VCaP (cell line): ENCODE results near the gene CEP41.

Experiments
- H3K27ac ChIP-seq: fragments of 450-650 bp; 2 replicates; pipeline ENCODE4 v1.5.1; 2017
- CTCF ChIP-seq: fragments of 450-650 bp; conservative IDR thresholded peaks from 2 replicates; pipeline ENCODE4 v1.5.1; 2017; ENCODE audit warnings: mild to moderate bottlenecking, moderate library complexity

Gene CEP41

GRCh38 chr7:130387306-130387627, 53.5 kb downstream of the CEP41 start:
- no peak overlapping the region for H3K27ac ChIP-seq
- TF ChIP-seq CTCF = no peak

- TF ChIP-seq CTCF = no peak
- H3K27ac ChIP-seq = no peak overlapping the region
Observed at GRCh38 chr7:130386876-130387275, 53.9 kb downstream of the CEP41 start.

DNA sequence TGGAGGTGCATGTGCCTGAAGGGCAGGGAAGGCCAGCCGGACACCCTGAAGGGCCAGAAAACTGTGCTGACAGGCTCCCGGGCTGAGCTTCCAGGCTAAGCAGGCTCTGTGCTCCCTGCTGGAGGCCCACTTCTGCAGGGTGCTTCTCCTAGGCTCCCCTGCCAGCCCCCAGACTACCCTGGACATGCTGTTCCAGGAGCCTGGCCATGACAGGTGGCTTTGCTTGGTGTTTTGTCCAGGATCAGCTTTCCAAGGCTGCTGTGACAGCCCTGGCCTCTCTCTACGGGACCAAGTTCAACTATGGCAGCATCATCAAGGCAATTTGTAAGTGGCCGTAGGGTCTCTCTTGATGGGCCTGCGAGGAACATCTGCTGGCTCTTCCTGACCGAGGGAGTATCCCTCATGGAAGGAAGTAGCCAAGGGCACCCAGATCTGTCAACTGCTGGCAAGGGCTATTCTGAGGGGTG, 55.2 kb downstream of the CEP41 start:
- TF ChIP-seq CTCF = no peak
- no peak overlapping the region for H3K27ac ChIP-seq

- TF ChIP-seq CTCF = no peak
- no peak overlapping the region for H3K27ac ChIP-seq
Observed at GRCh38 chr7:130384841-130385599, 55.8 kb downstream of the CEP41 start.

- TF ChIP-seq CTCF = no peak
Observed at GRCh38 chr7:130384371-130384801, 56.4 kb downstream of the CEP41 start.

DNA sequence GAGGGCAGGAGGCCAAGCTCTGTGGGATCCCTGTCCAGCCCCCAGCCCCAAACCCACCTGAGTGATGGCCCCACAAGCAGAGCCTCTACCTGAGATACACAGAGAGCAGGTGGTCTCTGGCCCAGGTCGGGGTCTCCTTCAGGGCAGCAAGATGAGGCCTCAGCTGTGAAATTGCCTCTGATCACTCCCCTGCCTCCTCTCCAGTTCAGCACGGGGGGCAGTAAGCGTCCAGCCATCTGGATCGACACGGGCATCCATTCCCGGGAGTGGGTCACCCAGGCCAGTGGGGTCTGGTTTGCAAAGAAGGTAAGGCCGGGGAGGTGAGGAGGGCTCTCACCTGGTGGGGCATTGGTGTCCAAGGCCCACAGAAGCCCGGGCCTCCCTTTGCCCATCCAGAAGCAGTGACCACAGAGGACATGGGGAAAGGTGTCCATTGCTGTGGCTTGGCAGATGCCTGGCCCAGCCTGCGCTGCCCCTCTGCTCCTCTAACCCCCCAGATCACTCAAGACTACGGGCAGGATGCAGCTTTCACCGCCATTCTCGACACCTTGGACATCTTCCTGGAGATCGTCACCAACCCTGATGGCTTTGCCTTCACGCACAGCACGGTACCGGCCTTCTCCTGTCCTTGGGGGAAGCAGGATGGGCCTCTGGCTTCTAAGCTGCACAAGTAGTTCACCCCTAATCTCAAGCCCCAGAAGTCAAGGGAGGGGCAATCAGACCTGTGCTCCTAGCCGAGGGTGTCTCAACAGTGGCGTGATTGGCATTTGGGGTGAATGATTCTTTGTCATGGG, 57.4 kb downstream of the CEP41 start:
- no peak overlapping the region for H3K27ac ChIP-seq
- no peak for TF ChIP-seq CTCF

More at GRCh38 chr7:130384371-130384801, 56.4 kb downstream of the CEP41 start:
- H3K27ac ChIP-seq = no peak overlapping the region

DNA sequence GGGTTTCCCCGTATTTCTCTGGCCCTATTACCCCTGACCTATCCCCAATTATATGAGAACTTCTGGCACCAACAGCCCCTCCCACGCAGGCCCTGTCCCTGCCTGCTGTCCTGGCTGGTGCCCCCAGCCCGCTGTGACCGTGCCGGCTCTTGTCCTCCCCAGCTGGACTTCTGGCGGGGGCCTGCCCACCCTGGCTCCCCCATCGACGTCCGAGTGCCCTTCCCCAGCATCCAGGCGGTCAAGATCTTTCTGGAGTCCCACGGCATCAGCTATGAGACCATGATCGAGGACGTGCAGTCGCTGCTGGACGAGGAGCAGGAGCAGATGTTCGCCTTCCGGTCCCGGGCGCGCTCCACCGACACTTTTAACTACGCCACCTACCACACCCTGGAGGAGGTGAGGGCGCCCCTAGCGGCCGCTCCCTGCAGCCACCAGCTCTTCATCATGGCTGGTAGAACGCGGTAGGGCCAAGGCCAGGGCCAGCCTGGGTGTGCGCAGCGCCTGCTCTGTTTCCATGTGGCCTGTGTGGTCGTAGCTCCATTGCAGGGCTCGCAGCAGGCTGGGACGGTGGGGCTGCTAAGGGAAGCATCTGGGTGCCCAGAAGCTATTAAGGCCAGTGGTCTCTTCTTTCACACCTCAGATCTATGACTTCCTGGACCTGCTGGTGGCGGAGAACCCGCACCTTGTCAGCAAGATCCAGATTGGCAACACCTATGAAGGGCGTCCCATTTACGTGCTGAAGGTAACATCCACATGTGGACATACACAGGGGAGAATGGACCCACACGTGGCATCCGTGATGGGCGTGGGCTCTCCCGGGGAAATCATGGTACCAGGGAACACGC, 59.1 kb downstream of the CEP41 start:
- no peak for TF ChIP-seq CTCF
- no peak overlapping the region for H3K27ac ChIP-seq
